DMS79 treated with DMSO at 0.1 percent for 48 hours (cell line): ENCODE data around the gene LRRC61.

Source experiments
- DNase-seq: peaks from one replicate; lab custom pipeline; 2025; lab: John Stamatoyannopoulos, UW

Gene LRRC61

DNA sequence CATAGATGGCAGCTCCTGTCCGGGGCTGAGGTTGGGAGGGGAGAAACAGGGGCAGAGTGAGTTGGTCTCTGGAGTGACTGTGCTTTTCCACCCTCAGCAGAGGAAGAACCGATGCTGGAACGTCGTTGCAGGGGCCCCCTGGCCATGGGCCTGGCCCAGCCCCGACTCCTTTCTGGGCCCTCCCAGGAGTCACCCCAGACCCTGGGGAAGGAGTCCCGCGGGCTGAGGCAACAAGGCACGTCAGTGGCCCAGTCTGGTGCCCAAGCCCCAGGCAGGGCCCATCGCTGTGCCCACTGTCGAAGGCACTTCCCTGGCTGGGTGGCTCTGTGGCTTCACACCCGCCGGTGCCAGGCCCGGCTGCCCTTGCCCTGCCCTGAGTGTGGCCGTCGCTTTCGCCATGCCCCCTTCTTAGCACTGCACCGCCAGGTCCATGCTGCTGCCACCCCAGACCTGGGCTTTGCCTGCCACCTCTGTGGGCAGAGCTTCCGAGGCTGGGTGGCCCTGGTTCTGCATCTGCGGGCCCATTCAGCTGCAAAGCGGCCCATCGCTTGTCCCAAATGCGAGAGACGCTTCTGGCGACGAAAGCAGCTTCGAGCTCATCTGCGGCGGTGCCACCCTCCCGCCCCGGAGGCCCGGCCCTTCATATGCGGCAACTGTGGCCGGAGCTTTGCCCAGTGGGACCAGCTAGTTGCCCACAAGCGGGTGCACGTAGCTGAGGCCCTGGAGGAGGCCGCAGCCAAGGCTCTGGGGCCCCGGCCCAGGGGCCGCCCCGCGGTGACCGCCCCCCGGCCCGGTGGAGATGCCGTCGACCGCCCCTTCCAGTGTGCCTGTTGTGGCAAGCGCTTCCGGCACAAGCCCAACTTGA lies 48.2 kb downstream of the LRRC61 start:
- DNase-seq: no peak

DNA sequence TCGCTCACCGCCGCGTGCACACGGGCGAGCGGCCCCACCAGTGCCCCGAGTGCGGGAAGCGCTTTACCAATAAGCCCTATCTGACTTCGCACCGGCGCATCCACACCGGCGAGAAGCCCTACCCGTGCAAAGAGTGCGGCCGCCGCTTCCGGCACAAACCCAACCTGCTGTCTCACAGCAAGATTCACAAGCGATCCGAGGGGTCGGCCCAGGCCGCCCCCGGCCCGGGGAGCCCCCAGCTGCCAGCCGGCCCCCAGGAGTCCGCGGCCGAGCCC lies 48.8 kb downstream of the LRRC61 start:
- DNase-seq: no peak

DNA sequence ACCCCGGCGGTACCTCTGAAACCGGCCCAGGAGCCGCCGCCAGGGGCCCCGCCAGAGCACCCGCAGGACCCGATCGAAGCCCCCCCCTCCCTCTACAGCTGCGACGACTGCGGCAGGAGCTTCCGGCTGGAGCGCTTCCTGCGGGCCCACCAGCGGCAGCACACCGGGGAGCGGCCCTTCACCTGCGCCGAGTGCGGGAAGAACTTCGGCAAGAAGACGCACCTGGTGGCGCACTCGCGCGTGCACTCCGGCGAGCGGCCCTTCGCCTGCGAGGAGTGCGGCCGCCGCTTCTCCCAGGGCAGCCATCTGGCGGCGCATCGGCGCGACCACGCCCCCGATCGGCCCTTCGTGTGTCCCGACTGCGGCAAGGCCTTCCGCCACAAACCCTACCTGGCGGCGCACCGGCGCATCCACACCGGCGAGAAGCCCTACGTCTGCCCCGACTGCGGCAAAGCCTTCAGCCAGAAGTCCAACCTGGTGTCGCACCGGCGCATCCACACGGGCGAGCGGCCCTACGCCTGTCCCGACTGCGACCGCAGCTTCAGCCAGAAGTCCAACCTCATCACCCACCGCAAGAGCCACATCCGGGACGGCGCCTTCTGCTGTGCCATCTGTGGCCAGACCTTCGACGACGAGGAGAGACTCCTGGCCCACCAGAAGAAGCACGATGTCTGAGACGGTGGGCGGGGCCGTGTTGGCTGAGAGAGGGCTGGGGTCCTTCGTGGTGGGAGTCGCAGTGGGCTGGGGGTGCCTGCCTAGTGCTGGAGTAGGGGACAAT lies 49.3 kb downstream of the LRRC61 start:
- DNase-seq: no peak

DNA sequence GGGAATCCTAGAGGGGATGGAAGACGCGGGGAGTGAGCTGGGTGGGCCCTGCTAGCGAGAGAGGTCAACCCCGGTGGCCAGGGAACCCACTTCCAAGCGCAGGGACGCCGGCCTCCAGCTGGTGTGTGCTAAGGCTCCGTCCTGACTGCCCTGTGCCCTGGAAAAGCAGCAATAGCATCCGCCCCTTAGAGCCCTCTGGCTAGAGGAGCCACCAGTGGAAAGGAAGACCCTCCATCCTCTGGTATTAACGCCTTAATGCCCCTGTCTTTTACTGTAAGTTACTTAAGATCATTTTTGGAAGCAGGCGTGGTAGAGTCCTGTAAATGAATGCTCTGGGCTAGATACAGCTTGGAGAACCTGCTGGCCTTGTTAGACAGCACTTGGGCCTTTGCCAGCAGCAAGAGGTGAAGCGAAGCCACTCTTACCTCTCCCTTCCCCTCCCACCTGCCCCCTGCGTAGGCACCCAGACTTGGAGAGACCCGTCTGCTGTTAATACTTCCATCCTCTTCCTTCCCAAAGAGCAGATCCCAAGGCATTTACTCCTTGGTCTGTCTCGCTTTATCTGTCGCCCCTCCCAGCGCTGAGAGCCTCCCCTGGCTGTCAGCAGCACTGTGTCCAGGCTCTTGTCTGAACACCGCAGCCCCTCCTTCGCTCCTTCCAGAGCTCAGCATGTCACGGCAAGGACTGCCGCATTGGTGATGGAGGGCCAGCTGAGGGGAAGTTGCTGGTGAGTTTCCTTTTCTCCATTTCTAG lies 50.1 kb downstream of the LRRC61 start:
- peak; percentile 92 for DNase-seq

DNA sequence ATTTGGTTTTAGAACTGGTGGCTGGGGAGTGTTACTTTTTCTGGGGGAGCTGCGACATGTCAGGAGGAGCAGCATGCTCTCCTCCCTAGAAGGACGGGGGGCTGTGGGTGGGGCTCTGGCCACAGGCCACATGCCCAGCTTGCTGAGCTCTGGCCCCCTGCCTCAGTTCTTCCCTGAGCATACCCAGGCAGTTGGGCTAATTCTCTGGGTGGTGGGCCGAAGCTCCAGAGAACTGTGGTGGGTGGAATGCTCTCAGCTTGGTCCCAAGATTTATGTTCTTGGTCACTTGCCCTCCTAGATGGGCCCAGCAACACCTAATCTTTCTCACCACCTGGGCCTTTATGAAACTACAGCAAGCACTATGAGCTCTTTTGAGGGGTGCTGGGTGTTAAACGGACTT lies 50.9 kb downstream of the LRRC61 start:
- DNase-seq: no peak

DNA sequence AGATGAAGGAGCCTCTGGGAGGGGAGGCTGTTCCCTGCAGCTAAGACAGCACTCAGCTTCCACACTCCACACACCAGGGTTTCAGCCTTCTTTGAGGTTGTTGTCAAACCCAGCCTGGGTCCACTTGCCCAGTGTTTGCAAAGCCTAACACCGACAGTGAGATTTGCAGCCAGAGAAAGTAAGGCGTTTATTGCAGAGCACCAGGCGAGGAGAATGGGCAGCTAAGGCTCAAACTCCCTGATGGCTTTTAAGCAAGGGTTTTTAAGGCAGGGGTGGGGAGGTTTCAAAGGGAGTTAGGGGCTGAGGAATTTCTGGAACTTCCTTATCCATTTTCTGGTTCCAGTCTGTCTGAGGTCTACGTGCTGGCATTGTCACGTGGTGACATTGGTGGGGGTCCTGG lies 51.3 kb downstream of the LRRC61 start:
- DNase-seq: no peak

DNA sequence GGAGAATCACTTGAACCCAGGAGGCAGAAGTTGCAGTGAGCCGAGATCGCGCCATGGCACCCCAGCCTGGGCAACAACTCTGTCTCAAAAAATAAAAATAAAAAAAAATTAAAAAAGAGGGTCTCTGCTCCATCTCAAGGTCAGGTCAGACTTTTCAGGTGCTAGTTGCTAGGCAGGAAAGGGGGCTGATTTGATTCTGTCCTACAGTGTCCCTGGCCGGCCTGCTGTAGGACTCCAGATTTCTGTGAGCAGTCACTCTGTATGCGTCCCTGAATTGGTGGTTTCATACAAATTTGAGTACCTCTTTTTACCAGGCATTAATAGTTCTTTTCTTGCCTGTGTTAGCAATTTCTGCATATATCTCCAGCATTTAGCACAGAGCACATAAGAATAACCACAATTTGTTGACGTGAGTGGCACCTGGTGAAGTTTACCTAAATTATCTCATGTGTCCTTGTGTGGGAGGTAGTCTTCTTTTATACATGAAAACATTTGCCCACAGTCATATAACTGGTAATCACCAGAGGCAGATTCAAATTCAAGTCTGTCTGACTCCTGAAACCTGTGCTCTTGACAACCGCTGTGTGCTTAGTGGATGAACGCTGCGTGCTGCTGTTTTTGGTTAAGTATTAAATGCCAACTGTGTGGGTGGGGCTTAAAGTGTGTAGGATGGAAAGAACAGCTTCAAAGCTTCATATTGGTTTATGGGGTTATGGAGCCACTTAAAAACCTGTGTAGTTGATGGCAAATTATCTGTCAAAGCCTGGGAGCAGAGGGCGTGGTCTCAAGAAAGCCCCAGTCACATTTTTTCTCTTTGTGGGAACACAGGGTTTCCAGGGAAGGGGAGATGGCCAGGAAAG lies 52.7 kb downstream of the LRRC61 start:
- no peak for DNase-seq

DNA sequence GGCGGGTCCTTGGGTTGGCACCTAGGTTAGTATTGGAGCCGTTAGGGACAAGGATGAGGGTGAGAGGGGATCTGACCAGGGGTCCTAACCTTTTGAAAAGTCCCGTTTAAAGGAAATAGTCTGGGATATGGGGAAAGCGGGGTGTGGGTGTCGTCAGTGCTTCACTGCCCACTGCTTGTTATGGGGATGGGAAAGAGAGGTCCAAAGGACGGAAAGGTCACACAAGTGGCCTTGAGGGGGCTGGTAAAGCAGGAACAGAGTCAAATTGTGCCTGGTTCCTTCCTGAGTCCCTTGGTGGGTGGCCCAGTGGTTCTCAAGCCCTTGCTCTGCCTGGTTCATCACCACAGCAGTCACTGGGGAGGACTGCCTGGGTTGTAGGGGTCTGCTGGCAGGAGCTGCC lies 53.4 kb downstream of the LRRC61 start:
- no peak for DNase-seq

DNA sequence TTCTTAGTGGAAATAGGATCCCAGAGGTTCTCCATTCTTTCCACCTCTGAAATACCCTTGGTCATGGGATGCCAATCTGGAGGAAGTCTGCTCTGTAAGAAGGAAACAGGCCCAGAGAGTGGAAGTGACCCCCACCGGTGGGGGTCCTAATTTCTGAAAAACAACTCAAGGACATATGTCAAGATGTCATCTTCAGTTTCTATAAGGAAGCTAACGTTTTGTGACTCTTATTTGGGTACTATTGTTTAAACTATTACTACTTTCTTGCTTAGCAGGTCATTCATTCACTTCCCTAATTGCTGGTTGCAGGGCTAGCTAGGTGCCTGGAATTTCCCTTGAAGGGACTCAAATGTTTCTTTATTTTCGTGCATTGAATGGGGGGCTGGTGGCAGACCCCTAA lies 54.0 kb downstream of the LRRC61 start:
- DNase-seq: no peak

DNA sequence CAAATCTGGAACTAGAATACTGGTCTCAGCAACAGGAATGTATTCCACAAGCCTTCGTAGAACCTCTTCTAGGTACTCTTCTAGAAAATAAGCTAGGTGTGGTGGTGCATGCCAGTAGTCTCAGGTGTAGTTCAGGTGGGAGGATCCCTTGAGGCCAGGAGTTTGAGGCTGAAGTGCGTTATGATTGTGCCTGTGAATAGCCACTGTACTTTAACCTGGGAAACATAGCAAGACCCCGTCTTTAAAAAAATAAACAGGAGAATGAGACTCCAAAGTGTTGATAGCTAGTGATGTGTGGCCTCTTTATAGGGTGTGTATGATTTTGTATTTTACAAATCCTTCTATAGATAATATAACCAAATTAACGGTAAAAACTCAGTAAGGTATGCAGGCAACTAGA lies 54.5 kb downstream of the LRRC61 start:
- no peak for DNase-seq

DNA sequence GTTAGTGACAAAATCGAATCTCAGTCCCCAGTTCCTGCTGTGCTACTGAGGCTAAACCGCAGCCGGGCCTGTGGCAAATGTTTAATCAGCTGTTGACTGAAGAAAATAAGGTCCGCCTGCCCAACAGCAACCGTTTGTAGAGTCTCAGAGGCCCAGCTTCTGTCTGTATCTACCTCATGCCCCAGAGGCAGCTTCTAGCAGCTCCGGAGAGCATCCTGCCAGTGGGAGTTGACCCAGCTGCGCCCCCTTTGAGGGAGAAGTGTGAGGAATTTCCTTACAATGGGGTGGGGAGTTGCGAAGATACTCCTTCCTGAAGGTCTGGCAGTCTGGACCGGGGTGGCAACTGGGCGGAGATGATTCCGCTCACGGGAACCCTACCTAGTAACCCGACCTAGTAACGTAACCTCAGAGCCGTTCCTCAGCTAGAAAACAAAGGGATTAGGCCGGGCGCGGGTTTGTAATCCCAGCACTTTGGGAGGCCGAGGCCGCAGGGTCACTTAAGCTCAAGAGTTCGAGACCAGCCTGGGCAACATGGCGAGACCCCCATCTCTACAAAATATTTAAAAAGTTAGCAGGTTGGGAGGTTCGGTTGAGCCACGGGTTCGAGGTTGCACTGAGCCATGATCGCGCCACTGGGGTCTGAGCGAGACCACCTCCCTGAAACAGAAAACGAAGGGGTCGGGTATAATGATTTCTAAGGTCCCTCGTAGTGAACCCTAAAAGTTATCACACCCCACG lies 55.1 kb downstream of the LRRC61 start:
- peak; percentile 25 for DNase-seq

DNA sequence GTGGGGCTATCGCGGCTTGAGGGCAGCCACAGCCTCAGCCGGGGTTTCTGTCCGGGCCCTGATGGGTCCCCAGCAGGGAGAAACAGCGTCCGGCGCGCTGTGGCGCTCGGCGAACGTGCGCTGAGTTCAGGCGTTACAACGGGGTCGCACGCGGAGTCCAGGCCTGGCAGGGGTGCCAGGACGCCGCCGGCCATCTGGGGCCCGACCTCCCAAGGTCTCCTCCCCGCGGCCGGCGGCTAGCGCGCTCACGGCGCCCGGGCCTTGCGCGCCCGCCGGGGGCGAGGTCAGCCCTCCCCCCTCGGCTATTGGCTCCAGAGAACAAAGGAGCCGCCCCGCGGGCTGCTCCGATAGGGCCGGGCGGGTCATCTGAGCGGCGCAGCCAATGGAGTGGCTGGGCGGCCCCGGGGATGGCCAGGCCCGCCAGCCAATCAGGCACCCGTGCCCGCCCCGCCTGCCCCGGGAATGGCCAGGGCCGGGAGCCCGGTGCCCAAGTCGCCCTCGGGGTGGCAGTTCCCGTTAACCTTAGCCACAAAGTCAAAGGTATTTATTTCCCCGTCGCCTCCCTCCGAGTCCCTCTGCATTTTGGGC lies 55.8 kb downstream of the LRRC61 start, which contains the start of gene ZNF775:
TSS of gene ZNF775 (plus strand) at position 478 of the 588 bp plus-strand sequence. CDS start 9,141 bp downstream, outside the sequence.
- DNase-seq: peak; percentile 83

DNA sequence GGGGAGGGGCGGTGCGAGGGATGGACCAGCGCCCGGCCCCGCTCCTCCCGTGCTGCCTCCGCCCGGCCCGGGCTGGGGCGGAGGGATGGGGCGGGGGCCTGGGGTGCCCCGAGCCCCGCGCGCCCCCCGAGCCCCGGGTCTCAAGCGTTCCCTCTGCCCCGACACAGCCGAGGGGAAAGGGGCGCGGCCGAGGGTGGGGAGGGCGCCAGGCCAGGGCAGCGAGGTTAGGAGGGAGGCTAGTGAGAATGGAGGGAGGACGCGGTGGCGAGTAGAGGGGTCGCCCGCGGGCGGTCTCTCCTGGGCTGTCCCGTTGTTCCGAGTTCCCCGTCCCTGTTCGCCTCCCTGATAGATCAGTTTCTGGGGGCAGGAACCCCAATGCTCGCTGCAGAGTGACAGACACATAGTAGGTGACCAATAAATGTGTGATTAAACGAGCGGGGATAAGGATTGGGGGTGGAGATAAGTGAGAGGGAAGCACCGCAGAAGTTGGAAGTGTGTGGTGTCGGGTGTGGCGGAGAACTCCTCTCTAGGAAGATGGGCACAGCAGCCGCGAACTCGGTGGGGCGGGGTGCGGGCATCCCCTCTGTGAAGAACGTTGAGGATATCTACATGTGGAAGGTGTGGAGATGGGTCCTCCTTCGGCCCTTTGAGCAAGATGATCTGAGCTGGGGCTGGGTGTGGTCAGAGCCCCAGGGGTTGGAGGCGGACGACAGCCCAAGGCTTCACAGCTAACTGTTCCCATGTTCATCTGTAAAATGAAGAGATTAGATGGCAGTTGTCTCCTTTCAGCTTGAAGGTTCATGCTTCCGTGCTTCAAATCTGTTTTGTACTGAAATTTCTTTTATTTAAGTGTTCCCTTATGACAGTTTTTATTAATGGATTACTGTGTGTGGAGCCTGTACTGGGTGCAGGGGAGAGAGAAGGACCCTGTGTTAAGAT lies 56.6 kb downstream of the LRRC61 start:
- DNase-seq: peak; percentile 27

DNA sequence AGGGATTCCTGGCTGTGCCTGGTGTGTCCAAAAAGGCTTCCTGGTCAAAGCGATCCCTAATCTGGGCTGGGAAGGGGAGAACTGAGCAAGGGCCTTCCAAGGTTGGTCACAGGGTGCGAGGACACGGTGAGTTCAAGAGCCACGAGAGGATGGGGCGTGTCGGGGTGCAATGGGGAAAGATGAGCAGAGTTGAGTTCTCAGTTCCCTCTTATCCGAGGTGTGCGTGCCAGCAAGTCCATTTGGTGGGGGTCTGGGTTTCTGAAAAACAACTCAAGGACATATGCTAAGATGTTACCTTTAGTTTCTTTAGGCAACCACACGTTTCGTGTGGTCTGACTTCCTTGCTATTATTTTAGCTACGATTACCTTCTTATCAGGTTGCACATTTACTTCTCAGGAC lies 57.3 kb downstream of the LRRC61 start:
- DNase-seq: no peak

DNA sequence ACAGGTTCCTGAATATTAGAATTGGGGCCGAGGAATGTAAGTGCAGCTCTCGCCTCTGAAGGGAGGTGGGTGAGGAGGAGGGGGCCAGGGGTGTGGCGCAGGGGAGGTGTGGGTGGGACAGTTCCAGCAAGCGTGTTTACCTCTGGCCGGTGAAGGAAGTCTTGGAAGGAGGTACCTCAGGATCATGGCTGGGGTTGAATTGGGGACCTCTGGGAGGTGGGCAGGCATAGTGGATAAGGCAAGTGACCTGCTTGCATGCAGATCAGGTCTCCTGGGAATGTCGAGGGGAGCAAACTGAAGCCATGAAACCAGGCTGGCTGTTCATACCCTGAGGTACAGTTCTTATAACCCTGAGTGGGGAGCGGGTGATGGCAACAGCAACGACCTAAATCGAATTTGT lies 57.9 kb downstream of the LRRC61 start:
- DNase-seq: no peak

DNA sequence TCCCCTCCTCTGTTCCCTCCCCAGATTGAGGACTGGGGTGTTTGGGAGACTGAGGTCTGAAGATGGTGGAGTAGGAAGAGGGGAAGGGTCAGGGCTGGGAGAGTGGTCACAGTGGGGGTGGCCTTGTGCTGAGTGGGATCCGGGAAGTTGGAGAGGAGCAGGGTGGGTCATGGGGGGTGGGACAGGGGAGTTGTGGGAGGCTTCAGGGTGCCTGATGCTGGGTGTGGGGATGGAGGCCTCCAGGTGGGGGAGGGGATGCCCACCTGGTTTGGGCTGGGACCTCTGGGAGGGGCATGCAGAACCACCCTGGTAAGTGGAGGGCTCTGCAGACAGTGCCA lies 58.6 kb downstream of the LRRC61 start:
- no peak for DNase-seq

DNA sequence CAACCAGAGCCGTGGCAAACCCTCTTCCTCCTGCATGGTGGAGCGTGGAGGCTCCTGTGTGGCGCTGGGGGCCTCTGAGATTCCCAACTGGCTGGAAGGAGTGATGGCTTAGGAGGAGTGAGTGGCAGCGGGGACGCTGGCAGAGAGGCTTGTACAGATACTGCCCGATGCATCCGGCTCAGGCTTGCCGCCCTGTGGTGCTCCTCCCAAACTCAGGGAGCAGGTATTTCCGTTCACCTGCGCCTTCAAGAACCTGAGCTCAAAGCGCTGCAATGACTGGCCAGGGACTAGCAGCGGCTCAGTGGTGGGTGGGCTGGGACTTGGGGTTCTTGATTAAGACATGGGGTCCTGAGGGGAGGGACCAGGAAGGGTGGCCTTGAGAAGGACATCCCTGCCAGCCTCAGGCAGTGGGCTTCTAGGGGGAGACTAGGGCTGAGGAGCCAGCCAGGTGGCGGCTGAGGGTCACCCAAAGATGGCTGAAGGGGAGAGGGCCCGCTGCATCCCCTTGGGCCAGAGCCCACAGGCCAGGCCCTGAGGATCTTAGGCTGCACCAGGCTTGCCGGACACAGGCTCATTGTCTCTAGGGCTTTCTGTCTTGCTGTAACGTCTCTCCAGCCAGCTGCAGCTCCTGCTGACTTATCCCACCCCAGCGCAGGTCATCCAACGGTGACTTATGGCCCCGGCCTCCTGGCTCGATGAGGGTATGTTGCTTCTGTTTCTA lies 59.1 kb downstream of the LRRC61 start:
- no peak for DNase-seq

DNA sequence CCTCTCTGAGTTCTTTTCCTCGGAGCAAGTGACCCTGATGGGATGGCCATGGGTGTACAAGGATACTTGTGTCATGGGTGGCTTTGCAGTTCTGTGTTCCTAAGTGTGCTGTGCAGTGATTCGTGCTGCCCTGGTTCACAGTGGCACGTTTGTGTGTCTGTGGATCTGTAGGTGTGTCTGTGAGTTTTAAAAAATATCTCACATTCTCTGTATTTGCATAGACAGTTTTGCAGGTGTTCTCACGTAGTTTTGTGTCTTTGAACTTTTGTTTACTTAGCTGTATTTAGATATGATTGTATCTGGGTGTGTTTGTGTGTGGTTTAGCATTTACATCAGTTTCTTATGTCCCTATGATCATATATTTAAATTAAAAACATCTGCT lies 59.7 kb downstream of the LRRC61 start:
- DNase-seq: no peak
